HG02763 (cell line): ENCODE results near the gene SPEG.
"Not testable (repeated sequence)": the region's sequence is repeated elsewhere in the genome, so short reads cannot be mapped to it uniquely, and the experiment has no call there.

Source experiments
- ATAC-seq: cut with Tn5 transposase; IDR thresholded peaks from one replicate; pipeline ENCODE4 v1.9.1; 2021; ENCODE audit warnings: mild to moderate bottlenecking, moderate library complexity; ENCODE audit not compliant: unreplicated experiment

The SPEG gene

GRCh38 chr2:219404291-219404910 lies 30.2 kb upstream of the SPEG start:
- ATAC-seq, result no peak

GRCh38 chr2:219404954-219405353 lies 29.7 kb upstream of the SPEG start:
- no peak for ATAC-seq

DNA sequence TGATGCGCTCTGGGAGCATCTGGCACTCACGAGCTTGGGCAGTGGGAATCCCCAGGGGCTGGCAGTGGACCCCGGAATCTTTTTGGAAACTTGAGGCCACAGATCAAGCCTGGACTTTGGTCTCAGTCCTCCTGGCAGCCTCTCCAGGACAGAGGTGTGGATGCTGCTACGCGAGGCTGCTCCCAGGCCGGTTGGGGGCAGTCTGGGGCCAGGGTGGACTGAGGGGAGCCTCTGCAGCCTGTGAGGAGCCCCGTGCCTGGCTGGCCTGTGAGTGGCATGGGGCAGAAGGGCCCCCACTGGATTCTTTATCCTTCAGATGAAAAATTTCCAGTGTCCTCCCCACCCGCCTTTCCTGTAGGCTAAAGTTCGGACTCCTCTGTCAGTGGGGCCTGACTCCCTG lies 29.2 kb upstream of the SPEG start:
- ATAC-seq, result no peak

GRCh38 chr2:219405958-219406860 lies 28.4 kb upstream of the SPEG start:
- ATAC-seq, result no peak

- no peak for ATAC-seq
These were observed 27.8 kb upstream of the SPEG start for GRCh38 chr2:219406861-219407230.

- ATAC-seq, result not testable (repeated sequence)
These were observed 27.3 kb upstream of the SPEG start for GRCh38 chr2:219407343-219407742.

GRCh38 chr2:219408204-219408603 lies 26.4 kb upstream of the SPEG start:
- no peak for ATAC-seq

DNA sequence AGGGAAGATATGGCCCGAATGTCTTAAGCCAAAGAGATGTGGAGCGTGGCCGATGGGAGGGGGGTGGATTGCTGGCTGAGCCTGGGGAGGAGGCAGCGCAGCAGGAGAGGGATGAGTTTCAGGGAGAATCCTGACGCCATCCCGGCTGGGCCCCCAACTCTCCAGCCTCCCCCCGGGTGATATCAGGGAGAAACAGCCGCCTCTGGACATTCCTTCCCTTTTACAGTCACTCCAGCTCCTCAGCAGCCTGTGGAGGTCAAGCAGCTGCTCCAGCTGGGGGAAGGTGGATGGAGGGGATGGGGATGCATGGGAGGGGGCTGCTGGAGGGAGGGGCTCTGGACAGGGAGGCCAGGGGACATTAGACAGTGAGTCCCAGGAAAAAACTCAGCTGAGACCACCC lies 26.0 kb upstream of the SPEG start:
- no peak for ATAC-seq

- no peak for ATAC-seq
These were observed 25.0 kb upstream of the SPEG start for GRCh38 chr2:219409619-219410018.

DNA sequence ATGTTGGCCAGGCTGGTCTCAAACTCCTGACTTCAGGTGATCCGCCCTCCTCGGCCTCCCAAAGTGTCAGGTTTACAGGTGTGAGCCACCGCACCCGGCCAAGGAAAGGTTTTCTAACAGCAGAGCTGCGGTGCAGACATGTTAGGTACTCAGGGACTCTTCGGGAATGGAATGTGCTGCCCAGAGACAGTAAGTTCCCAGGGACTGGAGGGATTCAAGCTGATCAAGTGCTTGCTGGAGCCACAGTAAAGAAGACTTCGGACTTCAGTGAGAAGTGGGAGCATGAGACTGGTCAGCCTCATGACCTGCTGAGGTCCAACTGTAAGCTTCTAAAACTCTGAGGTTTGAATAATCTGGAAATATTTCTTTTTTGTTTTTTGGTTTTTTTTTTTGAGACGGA lies 24.3 kb upstream of the SPEG start:
- ATAC-seq, result no peak

GRCh38 chr2:219414857-219415256 lies 19.8 kb upstream of the SPEG start:
- no peak for ATAC-seq

GRCh38 chr2:219415580-219416234 lies 18.9 kb upstream of the SPEG start:
- no peak for ATAC-seq

GRCh38 chr2:219416235-219416602 lies 18.4 kb upstream of the SPEG start:
- no peak for ATAC-seq

GRCh38 chr2:219416938-219417337 lies 17.7 kb upstream of the SPEG start:
- no peak for ATAC-seq

DNA sequence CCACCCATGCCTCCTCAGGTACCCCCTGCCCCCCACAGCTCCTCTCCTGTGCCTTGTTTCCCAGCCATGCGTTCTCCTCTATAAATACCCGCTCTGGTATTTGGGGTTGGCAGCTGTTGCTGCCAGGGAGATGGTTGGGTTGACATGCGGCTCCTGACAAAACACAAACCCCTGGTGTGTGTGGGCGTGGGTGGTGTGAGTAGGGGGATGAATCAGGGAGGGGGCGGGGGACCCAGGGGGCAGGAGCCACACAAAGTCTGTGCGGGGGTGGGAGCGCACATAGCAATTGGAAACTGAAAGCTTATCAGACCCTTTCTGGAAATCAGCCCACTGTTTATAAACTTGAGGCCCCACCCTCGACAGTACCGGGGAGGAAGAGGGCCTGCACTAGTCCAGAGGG lies 17.3 kb upstream of the SPEG start:
- no peak for ATAC-seq

DNA sequence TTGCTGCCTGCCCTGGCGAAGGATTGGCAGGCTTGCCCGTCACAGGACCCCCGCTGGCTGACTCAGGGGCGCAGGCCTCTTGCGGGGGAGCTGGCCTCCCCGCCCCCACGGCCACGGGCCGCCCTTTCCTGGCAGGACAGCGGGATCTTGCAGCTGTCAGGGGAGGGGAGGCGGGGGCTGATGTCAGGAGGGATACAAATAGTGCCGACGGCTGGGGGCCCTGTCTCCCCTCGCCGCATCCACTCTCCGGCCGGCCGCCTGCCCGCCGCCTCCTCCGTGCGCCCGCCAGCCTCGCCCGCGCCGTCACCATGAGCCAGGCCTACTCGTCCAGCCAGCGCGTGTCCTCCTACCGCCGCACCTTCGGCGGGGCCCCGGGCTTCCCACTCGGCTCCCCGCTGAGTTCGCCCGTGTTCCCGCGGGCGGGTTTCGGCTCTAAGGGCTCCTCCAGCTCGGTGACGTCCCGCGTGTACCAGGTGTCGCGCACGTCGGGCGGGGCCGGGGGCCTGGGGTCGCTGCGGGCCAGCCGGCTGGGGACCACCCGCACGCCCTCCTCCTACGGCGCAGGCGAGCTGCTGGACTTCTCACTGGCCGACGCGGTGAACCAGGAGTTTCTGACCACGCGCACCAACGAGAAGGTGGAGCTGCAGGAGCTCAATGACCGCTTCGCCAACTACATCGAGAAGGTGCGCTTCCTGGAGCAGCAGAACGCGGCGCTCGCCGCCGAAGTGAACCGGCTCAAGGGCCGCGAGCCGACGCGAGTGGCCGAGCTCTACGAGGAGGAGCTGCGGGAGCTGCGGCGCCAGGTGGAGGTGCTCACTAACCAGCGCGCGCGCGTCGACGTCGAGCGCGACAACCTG lies 16.3 kb upstream of the SPEG start, which contains the start of gene DES:
TSS of gene DES (plus strand) at position 223 of the 857 bp plus-strand sequence. CDS start at position 309, 86 bp downstream.
- no peak for ATAC-seq

GRCh38 chr2:219419012-219419324 lies 15.7 kb upstream of the SPEG start:
- ATAC-seq, result no peak

GRCh38 chr2:219419331-219420197 lies 15.1 kb upstream of the SPEG start:
- ATAC-seq, result no peak

DNA sequence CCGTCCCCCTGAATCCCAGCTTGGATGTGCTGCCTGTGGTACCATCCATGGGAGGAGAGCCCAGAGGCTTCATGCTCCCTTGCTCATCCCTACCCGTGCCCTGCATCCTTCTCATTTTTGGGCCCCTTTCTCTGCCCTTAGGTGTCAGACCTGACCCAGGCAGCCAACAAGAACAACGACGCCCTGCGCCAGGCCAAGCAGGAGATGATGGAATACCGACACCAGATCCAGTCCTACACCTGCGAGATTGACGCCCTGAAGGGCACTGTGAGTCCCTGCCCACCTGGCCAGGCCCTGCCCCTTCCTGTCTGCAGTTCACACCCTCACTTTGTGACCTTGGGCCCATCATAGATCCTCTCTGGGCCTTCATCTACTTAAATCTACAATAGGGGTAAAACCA lies 14.0 kb upstream of the SPEG start:
- ATAC-seq, result no peak

DNA sequence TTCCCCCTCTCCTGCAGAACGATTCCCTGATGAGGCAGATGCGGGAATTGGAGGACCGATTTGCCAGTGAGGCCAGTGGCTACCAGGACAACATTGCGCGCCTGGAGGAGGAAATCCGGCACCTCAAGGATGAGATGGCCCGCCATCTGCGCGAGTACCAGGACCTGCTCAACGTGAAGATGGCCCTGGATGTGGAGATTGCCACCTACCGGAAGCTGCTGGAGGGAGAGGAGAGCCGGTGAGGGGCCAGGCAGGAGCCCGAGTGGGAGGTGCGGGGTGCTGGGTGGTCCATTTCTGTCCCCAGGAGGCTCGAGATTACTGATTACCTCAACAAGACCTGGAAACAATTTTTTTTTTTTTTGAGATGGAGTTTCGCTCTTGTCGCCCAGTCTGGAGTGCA lies 13.3 kb upstream of the SPEG start:
- ATAC-seq, result no peak
